ENCODE measurements around the gene ROM1.

- TF ChIP-seq POLR2A (IDR thresholded peaks at IDR 0.05) (peak in 2 of 4 donors; percentile 36 to 62), CTCF (IDR thresholded peaks at IDR 0.05) (no peak), EP300 (IDR thresholded peaks at IDR 0.05) (no peak), POLR2AphosphoS5 (IDR thresholded peaks at IDR 0.05) (peak; percentile 85 to 94 (median 87))
These were observed 33.1 kb downstream of the ROM1 start, which contains the start of gene GANAB for GRCh38 chr11:62645946-62646824.

Data from stomach (tissue), 4 donors.